RKO (cell line): Measurements from ENCODE around the gene SMYD4.
"Not testable (repeated sequence)": the region's sequence is repeated elsewhere in the genome, so short reads cannot be mapped to it uniquely, and the experiment has no call there.

ENCODE experiments used
- DNase-seq: peaks from one replicate; pipeline ENCODE4 v3.0.0-alpha.2; 2016; ENCODE audit warnings: low spot score

SMYD4 gene

DNA sequence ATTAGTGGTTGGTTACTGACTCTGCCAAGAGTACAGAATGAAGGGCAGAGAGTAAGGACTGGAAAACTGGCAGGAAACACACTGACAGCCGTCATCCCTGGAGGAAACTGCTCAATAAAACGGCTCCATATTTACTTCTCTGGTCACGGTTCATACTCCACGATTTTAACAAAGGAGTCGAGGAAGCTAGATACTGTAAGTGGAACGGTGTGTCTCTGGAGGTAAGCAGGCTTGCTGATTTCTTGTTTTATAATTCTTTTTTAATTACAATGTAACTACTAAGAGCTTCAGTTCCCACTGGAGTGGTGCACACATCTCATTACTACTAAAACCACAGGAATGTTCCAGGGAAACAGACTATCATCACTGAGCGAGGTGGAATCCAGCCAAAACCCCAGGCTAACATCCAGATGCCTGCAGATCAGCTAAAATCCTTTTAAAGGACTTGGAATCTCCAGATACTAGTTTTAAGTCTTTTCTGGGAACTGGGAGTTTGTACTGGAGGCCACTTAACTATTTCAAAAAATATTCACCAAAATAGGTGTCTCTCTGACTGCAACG is 50.1 kb downstream of the SMYD4 start:
- DNase-seq: peak; percentile 12

DNA sequence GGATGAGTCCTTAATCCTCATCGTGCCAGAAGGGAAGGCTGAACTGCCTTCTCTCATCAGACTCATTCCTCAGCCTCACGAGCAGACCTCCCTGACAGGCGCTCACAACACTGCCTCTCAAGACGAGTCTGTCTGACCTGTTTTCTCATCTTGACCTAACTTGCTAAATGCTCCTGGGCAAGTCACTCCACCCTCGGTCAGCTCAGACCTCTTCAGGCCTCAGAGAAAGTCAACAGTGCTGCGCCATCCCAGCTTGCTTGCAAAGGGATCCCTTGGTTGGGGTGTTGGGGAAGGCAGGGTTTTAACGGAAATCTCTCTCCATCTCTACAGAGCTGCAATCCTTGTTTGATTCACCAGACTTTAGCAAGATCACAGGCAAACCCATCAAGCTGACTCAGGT is 52.8 kb downstream of the SMYD4 start:
- no peak for DNase-seq

DNA sequence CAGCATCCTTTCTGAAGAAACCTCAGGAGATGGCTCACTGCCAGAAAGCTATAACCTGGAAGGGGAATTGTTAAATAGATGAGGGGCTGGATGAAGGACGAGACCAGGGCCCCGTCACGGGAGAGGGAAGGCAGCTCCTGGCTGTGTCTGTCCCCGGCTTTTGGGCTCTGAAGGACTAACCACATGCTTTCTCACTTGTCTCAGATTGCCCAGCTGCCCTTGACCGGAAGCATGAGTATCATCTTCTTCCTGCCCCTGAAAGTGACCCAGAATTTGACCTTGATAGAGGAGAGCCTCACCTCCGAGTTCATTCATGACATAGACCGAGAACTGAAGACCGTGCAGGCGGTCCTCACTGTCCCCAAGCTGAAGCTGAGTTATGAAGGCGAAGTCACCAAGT is 53.4 kb downstream of the SMYD4 start:
- no peak for DNase-seq

DNA sequence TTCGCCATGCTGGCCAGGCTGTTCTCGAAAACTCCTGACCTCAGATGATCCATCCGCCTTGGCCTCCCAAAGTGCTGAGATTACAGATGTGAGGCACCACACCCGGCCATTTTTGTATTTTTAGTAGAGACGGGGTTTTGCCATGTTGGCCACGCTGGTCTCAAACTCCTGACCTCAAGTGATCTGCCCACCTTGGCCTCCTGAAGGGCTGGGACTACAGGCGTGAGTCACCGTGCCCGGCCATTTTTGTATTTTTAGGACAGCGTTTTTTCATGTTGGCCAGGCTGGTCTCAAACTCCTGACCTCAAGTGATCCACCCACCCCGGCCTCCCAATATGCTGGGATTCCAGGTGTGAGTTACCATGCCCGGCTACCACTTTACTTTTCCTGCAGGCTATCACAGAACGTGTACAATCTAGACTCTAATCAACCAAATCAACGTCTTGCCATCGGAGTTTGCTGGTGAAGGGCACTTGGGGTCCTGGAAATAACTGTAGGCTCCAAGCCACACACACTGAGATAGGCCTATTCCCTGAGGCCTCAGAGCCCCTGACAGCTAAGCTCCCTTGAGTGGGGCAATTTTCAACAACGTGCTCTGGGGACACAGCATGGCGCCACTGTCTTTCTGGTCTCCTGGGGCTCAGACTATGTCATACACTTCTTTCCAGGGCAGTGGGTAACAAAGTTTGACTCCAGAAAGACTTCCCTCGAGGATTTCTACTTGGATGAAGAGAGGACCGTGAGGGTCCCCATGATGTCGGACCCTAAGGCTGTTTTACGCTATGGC is 55.1 kb downstream of the SMYD4 start:
- no peak for DNase-seq

DNA sequence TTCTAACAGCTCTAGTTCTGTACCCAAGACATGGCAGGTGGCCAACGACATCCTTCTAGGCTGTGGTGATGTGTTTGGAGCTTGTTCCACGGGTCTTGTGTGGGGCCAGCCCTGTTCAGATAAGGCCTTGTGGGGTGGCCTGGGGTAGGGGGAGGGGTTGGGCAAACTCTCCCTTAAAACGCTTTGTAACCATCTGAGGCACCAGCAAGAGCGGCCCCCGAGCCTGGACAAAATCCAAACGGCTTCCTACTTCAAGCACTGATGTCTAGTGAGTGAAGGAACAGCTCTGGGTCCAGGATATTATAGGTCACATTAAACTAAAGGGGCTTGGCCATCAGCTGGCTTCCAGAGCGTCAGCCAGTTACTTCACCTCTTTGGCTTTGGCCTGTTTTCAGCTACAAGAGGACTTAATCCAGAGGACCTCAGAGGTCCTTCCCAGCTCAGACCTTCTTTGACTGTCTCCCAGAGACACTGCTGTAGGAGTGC is 56.0 kb downstream of the SMYD4 start:
- DNase-seq: no peak

DNA sequence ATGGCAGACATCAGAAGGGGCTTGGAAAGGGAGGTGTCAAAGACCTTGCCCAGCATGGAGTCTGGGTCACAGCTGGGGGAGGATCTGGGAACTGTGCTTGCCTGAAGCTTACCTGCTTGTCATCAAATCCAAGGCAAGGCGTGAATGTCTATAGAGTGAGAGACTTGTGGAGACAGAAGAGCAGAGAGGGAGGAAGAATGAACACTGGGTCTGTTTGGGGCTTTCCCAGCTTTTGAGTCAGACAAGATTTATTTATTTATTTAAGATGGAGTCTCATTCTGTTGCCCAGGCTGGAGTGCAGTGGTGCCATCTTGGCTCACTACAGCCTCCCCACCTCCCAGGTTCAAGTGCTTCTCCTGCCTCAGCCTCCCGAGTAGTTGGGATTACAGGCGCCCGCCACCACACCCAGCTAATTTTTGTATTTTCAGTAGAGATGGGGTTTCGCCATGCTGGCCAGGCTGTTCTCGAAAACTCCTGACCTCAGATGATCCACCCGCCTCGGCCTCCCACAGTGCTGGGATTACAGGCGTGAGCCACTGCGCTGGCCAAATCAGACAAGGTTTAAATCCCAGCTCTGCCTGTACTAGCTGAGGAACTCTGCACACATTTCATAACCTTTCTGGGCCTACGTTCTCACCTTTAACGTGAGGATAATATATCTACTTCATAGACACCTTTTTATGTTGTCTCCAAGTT is 56.6 kb downstream of the SMYD4 start:
- not testable (repeated sequence) for DNase-seq

DNA sequence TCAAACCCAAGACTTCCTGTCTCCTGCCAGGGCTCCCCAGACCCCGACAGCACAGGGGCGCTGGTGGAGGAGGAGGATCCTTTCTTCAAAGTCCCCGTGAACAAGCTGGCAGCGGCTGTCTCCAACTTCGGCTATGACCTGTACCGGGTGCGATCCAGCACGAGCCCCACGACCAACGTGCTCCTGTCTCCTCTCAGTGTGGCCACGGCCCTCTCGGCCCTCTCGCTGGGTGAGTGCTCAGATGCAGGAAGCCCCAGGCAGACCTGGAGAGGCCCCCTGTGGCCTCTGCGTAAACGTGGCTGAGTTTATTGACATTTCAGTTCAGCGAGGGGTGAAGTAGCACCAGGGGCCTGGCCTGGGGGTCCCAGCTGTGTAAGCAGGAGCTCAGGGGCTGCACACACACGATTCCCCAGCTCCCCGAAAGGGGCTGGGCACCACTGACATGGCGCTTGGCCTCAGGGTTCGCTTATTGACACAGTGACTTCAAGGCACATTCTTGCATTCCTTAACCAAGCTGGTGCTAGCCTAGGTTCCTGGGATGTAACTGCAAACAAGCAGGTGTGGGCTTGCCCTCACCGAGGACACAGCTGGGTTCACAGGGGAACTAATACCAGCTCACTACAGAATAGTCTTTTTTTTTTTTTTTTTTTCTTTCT is 59.8 kb downstream of the SMYD4 start:
- DNase-seq: no peak

DNA sequence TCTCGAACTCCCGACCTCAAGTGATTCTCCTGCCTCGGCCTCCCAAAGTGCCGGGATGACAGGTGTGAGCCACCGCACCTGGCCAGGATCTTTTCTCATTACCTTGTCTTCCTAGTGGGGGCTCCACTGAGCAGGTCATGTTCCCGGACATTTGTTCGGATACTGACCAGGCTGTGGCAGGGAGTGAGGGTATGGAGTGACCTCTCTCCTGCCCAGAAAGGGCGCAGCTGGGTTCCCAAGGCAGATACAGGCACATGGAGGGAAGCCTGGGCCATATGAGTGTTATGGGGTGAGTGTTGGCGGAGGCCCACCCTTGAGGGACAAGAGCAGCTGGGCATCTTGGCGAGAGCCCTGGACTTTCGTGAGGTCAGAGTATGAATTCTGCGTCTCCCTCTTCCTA is 62.3 kb downstream of the SMYD4 start:
- no peak for DNase-seq

DNA sequence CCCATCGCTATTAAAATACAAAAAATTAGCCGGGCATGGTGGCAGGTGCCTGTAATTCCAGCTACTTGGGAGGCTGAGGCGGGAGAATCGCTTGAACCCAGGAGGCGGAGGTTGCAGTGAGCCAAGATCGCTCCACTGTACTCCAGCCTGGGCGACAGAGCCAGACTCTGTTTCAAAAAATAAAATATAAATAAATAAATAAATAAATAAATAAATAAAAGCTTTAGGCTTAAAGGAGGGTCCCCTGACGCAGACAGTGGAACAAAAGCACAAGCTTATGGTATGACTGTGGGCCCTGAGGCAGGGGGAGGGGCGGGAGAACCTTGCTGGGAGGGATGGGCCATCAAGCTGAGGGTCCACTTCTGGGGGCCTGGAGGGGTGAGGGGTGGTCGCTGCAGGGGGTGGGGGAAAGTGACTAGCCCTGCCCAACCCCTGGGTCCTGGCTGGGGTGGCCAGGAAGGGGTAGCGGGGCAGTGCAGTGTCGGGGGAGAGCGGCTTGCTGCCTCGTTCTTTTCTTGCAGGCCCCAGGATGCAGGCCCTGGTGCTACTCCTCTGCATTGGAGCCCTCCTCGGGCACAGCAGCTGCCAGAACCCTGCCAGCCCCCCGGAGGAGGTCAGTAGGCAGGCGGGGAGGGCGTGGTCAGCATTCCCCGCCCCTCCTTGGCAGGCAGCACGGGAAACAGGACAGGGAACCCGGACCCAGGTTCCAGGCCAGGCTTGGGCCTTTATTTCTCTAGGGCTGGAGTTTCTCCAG is 63.1 kb downstream of the SMYD4 start:
- no peak for DNase-seq

DNA sequence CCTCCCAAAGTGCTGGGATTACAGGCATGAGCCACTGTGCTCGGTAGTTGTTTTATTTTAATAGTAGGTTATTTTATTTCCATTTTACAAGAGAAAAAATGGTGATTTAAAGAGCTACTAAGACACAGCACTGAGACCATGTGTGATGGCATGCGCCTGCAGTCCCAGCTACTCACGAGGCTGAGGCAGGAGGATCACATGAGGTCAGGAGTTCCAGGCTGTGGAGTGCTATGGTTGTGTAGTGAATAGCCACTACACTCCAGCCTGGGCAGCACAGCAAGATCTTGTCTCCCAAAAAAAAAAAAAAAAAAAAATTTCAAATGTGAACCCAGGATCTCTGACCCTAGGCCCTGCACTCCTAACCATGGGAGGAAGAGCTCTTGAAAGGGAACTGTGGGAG is 64.1 kb downstream of the SMYD4 start:
- DNase-seq: no peak

DNA sequence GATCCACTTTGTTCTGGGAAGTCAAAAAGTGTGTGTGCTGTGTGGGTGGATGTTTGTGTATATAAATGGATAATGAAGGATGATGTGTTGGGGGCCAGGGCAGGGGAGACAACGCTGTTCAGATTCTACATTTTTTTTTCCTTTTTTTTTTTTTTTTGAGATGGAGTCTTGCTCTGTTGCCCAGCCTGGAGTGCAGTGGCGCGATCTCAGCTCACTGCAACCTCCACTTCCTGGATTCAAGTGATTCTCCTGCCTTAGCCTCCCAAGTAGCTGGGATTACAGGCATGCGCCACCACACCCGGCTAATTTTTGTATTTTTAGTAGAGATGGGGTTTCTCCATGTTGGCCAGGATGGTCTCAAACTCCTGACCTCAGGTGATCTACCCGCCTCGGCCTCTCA is 65.0 kb downstream of the SMYD4 start:
- not testable (repeated sequence) for DNase-seq

DNA sequence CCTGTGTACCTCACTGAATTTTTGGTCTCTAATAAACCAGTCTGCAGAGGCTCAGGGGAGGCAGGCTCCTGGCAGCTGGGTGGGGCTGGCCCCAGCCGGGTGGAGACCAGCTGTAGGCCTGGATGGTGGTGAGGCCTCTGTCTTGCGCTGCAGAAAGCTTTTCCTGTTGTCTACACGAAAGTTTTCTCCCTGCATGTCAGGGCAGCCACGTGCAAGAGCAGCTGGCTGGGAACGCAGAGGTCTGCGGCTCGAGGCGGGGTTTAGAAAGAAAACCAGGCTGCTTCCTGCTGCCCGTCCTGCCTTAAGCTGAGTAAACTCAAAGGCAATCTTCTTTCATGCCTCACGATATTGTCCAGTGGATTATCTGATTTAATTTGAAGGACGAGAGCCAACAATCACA is 65.4 kb downstream of the SMYD4 start:
- DNase-seq: no peak

DNA sequence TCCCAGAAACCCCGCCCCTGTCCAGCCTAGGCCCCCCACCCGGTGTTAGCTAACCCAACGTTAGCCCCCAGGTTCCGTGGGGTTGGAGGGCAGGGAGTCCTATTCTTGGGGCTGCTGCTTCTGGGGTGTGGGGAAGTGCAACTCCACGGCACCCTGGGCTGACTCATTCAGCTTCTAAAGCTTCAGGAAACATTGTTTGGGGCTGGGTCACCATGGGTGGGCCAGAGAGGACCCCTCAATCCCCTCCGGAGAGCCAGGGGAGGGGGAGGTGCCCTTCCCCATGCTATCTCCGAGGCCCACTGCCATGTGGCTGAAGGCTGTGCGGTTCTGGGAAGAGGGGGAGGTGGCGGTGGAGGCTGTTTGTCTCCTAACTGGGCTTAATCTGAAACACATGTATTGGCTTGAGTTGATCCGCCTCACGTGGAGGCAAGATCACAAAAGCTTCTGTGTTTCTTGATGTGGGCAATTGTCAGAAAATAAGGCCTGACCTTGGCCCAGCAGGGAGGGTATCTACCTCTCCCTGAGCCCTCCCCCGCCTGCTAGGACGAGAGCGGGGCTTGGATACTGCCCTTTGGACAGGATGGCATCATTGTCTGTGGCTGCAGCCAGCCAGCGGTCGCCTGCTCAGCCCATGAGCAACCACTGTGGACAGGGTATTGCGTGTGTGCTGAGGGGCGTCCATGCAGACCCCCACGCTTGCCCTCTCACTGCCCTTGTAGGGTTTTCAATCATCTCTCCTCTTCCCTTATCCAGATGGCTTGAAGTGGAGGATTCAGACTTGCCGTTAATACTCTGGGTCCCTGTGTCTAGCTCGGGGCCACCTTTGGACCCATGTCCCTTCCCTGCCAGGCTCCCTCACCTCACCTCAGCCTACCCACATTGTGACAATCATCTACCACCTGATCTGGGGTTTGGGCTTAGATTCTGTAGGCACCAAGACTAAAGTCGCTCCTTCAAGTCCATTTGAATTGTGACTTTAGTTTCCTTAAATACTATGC is 66.5 kb downstream of the SMYD4 start:
- DNase-seq: no peak

DNA sequence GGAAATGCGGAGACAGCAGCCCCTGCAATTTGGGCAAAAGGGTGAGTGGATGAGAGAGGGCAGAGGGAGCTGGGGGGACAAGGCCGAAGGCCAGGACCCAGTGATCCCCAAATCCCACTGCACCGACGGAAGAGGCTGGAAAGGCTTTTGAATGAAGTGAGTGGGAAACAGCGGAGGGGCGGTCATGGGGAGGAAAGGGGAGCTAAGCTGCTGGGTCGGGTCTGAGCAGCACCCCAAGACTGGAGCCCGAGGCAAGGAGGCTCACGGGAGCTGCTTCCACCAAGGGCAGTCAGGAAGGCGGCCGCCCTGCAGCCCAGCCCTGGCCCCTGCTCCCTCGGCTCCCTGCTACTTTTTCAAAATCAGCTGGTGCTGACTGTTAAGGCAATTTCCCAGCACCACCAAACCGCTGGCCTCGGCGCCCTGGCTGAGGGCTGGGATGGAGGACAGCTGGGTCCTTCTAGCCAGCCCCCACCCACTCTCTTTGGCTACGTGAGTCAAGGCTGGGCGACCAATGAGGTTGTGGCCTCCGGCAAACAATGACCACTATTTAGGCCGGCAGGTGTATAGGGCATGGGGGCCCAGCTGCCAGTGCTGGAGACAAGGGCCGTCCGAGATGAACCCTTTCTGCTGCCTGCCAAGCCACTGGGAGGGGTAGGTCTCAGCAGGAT is 67.3 kb downstream of the SMYD4 start:
- no peak for DNase-seq

DNA sequence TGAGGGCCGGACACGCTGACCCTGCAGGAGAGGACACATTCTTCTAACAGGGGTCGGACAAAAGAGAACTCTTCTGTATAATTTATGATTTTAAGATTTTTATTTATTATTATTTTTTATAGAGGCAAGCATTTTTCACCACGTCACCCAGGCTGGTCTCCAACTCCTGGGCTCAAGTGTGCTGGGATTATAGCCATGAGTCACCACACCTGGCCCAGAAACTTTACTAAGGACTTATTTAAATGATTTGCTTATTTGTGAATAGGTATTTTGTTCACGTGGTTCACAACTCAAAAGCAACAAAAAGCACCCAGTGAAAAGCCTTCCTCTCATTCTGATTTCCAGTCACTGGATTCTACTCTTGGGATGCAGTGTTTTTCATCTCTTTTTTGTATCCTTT is 70.2 kb downstream of the SMYD4 start:
- DNase-seq: no peak

DNA sequence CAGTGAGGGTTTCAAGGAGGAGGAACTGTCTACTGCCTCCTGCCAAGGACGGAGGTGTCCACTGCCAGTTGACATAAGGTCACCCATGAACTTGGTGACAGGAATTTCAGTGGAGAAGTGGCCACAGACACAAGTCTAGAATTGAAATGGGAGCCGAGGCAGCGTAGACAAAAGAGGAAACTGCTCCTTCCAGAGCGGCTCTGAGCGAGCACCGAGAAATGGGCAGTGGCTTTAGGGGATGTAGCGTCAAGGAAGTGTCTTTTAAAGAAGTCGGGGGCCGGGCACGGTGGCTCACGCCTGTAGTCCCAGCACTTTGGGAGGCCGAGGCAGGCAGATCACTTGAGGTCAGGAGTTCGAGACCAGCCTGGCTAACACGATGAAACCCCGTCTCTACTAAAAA is 70.9 kb downstream of the SMYD4 start:
- DNase-seq: no peak

DNA sequence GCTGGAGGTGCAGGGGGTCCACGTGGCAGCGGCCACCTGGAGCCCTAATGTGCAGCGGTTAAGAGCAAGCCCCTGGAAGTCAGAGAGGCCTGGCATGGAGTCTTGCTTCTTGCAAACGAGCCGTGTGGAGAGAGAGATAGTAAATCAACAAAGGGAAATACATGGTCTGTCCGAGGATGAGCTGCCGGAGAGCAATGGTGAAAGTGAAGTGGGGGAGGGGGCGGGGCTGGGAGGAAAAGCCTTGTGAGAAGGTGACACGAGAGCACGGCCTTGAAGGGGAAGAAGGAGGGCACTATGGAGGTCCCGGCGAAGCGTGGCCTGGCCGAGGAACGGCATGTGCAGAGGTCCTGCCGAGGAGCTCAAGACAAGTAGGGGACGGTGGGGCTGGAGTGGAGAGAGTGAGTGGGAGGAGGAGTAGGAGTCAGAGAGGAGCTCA is 73.9 kb downstream of the SMYD4 start:
- no peak for DNase-seq

DNA sequence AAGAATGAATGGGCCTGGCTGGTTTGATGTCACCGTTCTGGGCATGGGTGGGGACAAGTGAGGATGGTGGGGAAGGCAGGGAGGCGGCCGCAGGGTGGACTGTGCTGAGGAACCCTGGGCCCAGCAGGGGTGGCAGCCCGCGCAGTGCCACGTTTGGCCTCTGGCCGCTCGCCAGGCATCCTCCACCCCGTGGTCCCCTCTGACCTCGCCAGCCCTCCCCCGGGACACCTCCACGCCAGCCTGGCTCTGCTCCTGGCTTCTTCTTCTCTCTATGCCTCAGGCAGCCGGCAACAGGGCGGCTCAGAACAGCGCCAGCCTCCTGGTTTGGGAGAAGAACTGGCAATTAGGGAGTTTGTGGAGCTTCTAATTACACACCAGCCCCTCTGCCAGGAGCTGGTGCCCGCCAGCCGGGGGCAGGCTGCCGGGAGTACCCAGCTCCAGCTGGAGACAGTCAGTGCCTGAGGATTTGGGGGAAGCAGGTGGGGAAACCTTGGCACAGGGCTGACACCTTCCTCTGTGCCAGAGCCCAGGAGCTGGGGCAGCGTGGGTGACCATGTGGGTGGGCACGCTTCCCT is 74.4 kb downstream of the SMYD4 start:
- no peak for DNase-seq

DNA sequence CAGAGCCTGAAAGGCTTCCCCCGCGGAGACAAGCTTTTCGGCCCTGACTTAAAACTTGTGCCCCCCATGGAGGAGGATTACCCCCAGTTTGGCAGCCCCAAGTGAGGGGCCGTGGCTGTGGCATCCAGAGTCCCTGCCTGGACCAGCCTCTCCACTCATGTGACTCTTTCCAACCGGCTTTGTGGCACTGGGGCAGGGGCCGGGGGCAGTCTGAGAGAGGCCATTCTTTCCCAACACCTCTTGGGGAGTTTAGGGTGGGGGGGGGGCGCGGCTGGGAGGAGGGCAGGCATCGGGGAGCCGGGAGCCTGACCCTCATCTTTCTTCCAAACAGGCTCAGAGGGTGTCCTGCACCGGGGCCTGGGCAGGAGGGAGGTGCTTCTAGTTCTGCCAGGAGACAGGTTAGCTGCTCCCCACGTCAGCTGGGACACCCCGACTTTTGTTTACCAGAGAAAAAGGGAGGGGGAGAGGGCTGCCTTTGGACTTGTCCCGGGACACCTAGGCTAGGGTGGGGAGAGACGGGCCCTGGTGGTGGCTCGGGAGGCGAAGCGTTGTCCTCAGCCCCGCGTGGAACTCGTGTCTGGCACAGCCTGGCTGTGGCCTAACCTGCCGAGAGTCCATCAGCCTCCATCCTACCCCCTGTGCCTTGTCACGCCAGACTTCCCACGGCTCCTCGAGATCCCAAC is 75.1 kb downstream of the SMYD4 start:
- DNase-seq: no peak
